GM08714 (cell line): ENCODE results near the gene DICER1.

Source experiments
- H3K4me3 ChIP-seq: fragments of 200-500 bp; sonication (Bioruptor generic); 2 replicates; pipeline ENCODE4 v1.5.1; 2014; ENCODE audit warnings: mild to moderate bottlenecking, low read length, inconsistent platforms
- ZNF274 ChIP-seq: IDR thresholded peaks from 2 replicates; pipeline ENCODE4 v1.6.1; 2012; ENCODE audit warnings: mild to moderate bottlenecking, low read depth, low read length

Gene DICER1

DNA sequence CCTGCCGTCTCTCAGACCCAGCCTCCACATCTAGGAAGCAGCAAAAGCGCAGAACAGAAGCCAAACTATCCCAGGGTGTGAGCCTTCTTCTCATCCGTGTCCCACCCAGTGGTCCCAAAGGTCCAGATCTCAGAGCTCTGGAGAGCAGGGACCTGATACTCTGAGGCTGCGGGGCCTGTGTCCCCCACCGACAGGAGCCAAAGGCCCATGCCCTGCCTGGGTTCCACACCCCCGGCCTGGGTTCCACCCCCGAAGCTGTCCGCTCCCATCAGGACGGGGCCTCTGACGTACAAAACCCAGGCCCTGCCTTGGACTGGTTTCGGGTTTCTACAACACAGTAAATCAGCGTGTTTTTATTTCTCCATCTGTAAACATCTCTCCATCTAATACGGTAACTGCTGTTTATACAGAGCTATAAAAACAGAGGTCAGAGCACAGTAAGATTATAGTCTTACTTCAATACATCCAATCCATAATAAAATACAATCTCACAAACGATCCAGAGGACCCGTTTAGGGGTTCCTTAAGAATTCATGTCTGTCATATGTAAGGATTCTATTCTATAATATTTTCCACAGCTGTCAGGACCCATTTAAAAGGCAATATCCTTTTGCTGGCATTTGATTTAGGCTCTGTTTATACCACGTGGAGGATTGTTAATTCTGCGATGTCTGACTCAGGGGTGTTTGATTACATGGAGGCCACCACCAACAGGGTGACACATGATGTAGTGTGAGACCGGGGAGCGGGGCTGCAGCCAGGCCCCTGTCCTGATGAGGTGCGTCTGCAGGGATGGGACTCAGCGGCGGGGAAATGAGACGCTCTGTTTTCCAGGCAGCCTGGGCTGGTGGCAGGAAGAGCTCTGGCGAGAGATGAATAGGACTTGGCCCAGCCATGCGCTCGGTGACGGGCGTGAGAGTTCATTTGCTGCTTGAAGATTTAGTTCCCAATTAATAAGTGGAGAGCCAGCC is 110.3 kb downstream of the DICER1 start:
- no peak for TF ChIP-seq ZNF274
- H3K4me3 ChIP-seq, result no peak overlapping the region

DNA sequence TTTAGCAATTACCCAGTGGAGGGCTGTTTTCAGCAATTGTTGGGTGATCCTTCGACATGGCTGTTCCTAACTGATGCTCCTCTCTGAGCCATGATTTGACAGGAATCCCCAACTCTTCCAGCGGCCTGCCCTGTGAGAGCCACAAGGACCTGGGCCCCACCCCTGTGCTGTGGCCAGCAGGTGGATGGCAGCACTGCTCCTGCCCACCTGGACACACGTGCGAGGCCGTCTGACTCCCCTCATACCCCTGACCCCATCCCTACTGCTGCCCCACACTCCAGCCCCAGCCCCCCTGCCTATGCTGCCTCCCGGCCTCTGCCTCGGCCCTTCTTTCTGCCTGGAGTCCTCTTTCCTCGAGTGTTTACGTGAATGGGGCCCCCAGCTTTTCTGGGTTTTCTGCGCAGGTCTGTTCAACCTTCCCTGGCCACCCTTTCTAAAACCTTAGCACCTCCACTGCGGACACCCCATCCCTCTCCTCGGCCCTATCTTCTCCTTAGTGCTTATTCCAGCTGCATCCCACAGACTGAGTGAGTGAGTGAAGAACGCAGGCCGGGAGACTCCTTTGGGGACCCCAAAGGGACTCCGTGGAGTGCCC is 111.4 kb downstream of the DICER1 start:
- no peak overlapping the region for H3K4me3 ChIP-seq
- no peak for TF ChIP-seq ZNF274

DNA sequence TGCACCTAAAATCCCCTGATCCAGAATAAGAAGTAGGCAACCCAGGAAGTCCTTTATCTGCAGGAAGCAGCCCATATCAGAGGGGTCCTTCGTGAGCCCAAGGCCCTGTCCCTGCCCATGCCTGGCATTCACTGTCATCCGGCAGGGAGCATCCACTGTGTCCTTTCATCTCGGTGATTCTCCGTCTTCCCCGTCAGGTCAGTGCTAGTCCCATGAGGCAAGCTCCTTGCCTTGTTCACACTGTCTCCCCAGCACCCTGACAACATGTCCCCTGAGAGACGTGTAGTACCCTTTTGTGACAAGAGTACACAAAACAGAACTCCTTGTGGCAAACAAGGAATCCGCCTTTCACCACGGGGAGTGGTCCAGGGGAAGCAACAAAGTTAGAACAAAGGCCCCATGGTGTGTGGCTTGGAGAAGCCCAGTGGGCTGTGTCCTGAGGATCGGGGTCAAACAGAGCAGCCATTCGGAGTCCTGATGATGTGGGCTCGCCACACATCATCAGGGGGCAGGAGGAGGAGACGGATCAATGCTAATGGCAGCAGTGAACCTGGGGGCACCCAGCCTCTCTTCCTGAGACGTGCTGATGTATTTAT is 112.1 kb downstream of the DICER1 start:
- no peak overlapping the region for H3K4me3 ChIP-seq
- no peak for TF ChIP-seq ZNF274

DNA sequence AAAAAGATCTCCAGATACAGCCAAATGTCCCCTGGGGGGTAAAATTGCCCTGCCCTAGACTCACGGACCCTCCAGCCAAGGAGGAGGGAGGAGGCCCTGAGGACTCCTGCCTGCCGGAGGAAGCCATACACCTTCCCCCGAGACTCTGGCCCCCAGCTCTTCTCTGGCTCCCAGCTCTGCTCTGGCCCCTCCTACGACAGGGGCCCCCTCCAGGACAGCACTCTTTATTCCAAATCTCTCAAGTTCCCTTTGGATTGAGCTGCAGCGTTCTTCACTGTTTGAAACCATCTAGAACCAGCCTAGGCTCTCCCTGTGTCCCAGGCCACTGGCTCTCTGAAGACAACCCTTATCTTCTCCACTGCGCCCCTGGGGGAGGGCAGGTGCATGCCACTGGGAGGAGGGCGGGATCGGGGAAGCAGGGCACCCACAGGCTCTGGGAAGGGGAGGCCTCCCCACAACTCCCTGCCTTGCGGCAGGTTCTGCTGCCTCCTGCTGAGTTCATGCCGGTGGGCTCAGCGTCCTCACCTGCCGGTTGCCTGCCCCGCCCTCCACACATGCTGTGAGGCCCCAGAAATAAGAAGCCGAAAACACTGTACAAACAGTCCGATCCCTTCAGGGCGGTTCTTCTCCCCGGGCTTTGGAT is 112.7 kb downstream of the DICER1 start:
- no peak overlapping the region for H3K4me3 ChIP-seq
- TF ChIP-seq ZNF274, result no peak

DNA sequence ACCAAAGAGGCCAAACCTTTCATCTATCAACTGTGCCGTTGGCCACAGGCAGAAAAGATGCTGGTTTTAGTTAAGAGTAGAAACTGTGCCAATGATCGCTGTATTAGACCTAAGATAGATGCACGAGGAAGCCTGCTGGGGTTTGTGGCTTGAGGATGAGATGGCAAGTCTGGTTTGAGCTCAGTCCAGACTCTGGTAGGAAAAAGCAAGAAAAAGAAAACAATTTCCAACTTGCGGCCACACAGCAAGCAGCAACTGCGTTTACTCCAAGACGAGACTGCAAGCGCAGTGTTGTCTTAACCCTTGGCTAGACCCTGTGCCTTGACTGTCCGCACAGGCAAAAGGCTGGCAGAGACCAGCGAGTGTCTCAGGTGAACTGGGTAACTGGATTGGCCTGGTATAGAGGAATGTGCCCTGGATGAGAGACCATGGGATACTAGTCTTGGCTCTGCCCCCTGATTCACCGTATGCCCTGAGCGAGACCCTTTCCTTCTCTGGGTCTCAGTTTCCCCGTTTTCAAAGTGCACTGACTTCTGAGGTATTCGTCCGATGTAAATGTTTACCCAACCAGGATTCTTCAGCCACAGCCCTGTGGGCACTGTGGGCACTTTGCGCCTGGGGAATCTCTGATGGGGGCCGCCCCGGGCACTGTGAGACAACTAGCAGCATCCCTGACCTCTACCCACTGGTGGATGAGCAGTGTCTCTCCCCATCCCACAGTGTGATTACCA is 113.4 kb downstream of the DICER1 start:
- TF ChIP-seq ZNF274, result no peak
- H3K4me3 ChIP-seq, result no peak overlapping the region

DNA sequence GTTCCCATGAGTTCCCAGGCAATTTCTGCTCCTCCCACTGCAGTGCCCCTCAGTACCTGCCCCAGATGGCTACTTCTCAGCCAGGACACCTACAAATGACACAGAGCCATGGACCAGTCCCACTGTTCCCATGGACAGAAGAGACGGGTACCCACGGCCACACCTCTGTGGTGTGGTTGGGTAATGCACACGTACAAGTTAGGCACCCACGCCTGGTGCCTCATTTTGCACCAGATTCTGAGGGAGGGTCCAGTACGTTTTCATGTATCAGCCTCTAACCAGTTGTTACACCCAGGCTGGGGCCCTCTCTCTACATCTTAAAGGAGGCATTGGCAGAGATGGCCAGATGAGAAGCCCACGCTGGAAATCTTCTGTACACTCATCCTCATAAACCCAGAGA is 114.0 kb downstream of the DICER1 start:
- no peak overlapping the region for H3K4me3 ChIP-seq
- TF ChIP-seq ZNF274, result no peak

DNA sequence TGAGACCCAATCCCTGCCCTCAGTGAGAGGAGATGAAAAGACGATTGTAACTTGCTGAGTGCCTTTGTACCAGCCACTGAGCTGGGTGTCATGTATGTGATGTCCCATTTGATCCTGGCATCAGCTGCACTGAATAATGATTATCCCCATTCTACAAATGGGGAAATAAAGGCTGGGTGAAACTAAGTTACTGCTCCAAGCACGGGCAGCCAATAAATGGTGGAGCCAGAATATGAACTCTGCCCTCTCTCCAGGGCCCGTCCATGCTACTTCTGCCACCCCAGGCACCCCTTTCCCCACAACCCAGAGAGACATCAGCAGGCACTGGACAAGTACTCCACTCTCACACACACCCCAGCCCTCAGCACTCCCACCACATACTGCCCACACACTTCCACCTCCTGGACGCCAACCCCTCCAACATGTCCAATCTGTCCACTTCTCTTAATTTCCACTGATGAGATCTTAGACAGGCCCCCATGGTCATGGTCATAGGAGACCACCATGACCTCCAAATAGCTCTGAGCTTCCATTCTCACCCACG is 115.8 kb downstream of the DICER1 start:
- no peak overlapping the region for H3K4me3 ChIP-seq
- TF ChIP-seq ZNF274, result no peak

DNA sequence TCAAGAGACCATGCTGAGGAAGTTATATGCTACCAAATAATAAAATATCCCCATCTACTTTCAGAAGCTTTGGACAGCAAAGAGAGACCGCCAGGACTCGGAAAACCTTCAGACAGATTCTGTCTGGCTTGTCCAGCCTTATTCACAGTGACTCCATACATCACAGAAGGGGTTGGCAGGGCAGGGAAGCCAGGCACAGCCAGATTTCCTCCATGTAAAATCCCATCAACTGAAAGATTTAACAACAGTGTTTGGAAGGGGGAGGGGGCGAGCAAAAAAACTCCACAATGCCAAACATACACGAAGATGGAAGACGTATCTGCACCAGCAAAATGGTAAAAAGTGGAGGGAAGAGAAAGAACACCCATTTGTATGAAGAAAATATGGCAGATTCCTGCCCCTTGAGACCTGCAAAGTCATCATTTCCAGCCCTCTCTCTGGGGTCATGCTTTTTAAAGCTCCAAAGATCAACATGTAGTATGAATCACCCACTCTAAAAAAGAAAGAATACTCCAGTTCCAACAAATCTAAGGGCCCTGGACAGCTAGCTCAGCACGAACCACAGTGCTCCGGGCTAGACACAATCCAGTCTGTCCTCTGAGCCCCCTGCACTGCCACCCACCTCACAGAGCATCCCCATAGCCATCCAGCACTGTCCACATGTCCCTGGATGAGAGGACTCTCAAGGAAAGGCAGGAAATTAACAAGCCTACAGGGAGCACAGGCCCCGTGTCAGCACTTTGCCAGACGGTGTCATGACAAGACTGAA is 116.4 kb downstream of the DICER1 start:
- no peak for TF ChIP-seq ZNF274
- H3K4me3 ChIP-seq, result no peak overlapping the region

DNA sequence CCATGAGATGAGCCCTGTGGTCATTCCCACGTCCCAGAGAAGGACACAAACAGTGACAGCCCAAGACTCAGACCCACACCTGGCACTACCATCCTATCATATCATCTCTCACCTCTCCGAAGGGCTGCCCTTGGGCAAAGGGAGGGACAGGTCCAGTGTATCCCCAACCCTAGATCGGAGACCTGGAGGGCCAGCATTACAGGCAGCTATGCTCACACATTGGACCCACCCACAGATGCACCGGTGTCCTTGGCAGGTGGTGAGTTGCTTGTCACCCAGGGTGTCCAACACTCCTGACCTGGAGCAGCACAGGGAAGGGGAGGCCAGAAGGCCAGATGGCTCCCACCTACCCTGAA is 117.4 kb downstream of the DICER1 start:
- H3K4me3 ChIP-seq, result no peak overlapping the region
- no peak for TF ChIP-seq ZNF274

DNA sequence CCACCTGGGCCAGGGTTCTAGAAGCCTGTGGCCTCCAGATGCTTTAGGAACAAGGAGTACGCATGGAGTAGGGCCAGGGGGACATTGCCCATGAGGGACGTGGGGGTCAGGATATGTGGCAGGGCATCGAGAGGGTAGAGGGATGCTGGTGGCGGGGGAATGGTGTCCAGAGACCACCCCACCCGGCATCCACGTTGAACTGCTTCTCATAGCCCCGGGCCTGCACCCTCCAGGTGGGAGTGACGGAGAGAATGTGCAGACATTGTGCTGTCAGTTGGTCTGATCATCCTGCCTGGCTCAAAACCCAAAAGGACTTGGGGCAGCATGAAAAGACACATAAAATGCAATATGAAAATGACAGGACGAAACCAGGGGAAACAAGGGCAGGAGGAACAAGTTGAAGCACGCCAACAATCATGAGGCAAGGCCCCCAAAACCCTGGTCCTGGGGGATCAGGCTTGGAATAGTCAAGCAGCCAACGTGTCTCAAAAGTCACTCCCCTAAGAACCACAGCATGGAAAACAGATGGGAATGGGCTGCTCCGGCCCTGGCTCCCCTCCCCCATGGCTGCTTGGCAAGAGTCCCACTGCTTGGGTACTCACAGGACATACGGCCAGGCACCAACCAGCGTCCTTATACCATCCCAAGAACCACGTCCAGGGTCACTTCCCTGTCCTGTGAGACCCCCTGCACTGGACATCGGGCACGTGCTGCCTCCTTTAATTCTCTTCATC is 117.9 kb downstream of the DICER1 start:
- no peak for TF ChIP-seq ZNF274
- H3K4me3 ChIP-seq, result no peak overlapping the region

DNA sequence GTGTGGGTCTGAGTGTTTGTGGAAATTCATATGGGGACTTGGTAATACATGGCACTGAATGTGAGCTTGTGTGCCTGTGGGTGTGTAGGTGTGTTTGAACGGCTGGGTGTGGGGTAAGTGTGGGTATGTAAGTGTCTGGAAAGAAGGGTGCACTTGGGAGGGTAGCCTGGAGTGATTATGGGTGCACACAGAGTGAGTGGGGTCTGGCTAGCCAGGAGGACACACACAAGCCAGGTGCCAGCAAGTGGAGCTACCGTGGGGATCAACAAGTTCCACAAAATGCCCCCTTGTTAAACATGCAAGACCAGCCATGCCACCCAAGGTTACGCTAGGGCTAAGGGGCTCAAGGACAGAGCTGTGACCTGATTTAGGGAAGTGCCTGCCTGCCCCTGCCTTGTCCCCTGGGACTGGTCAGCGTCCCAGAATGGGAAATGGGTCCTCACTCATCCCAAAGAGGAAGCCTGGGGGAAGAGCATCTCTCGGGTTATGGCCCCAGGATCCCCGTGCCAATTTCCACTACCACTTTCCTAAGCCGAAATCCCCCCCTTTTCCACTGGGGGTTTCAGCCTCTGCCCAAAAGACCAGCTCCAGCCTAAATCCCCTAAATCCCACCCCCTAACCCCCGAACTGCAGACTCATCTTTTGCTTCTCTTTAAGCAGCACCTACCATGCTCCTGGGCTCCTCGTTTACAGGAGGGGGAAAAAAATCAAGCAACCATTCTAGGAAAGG is 118.6 kb downstream of the DICER1 start:
- no peak overlapping the region for H3K4me3 ChIP-seq
- no peak for TF ChIP-seq ZNF274

DNA sequence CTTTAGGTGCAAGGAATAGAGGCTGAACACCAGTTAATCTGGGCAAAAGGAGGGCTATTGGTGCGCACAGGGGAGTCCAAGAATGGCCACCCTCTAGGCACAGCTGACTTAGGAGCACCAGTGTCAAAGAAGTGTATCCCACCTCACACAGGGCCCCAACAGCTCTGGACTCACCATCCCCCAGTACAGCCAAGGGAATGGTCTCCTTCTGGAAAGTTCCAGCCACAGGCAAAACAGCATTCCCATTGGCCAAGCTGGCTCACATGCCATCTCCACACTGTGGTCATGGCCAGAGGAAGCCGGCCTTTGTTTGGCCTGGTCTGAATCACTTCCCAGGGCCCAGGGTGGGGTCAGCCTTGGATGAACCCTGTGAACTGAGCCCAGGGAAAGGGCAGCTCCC is 120.1 kb downstream of the DICER1 start:
- no peak overlapping the region for H3K4me3 ChIP-seq
- TF ChIP-seq ZNF274, result no peak
